Panc1 (cell line): ENCODE results near the gene CBX2. TPM values are rescaled to one million over a fixed set of nuclear protein-coding genes. Genes with fewer than 3 reads are reported as not detected.
"Not testable (repeated sequence)": the region's sequence is repeated elsewhere in the genome, so short reads cannot be mapped to it uniquely, and the experiment has no call there.

Source experiments
- ATAC-seq: fragments of 200-7000 bp; cut with Tn5 transposase; 2 replicates; pipeline ENCODE4 v1.9.1; 2020; ENCODE audit warnings: mild to moderate bottlenecking, moderate library complexity
- BruUV-seq: library from RNA; stranded (reverse); fragments of 400-500 nt; replicated peaks from 2 replicates; lab custom pipeline; 2021; lab: Mats Ljungman, UMichigan
- CTCF ChIA-PET: fragments of 300-600 bp; sonication (Branson Sonifier 250); formaldehyde crosslinking; loops from one replicate; lab custom pipeline; 2022; ENCODE audit warnings: antibody characterized with exemption; lab: Charles Lee
- POLR2A ChIA-PET: fragments of 300-600 bp; sonication (Branson Sonifier 250); formaldehyde crosslinking; loops from one replicate; lab custom pipeline; 2022; ENCODE audit warnings: antibody characterized with exemption; lab: Charles Lee
- DNase-seq: peaks from one replicate; pipeline ENCODE4 v3.0.0-alpha.2; 2010; ENCODE audit warnings: low read depth, low spot score
- H3K27ac ChIP-seq: 2 replicates; pipeline ENCODE4 v1.5.1; 2011; ENCODE audit warnings: mild to moderate bottlenecking, low read length, inconsistent platforms
- H3K27me3 ChIP-seq: fragments of 200-500 bp; sonication (Bioruptor generic); 2 replicates; pipeline ENCODE4 v1.6.0; 2014; ENCODE audit warnings: low read length, inconsistent platforms; ENCODE audit not compliant: control insufficient read depth, insufficient read depth
- H3K36me3 ChIP-seq: fragments of 200-500 bp; sonication (Bioruptor generic); 2 replicates; pipeline ENCODE4 v1.5.1; 2014; ENCODE audit warnings: inconsistent platforms, mild to moderate bottlenecking, low read length, moderate library complexity; ENCODE audit not compliant: control insufficient read depth, insufficient read depth
- H3K4me1 ChIP-seq: 2 replicates; pipeline ENCODE4 v1.5.1; 2011; ENCODE audit warnings: inconsistent platforms, mild to moderate bottlenecking, low read length, moderate library complexity; ENCODE audit not compliant: control insufficient read depth, insufficient read depth
- H3K4me3 ChIP-seq, 2 experiments: 2 replicates each; pipeline ENCODE4 v1.5.1; 2011 to 2012; ENCODE audit warnings: low read depth in 2 of 2, low read length in 2 of 2, mild to moderate bottlenecking in 2 of 2, inconsistent platforms in 1 of 2, moderate library complexity in 1 of 2
- H3K9me3 ChIP-seq: fragments of 200-500 bp; sonication (Bioruptor generic); 2 replicates; pipeline ENCODE4 v1.5.1; 2014; ENCODE audit warnings: low read depth, mild to moderate bottlenecking, inconsistent platforms, low read length, moderate library complexity; ENCODE audit not compliant: control insufficient read depth, insufficient read depth
- POLR2AphosphoS5 ChIP-seq: IDR thresholded peaks from 2 replicates; pipeline ENCODE4 v1.6.1; 2012; ENCODE audit warnings: mild to moderate bottlenecking, low read depth, low read length, moderate library complexity
- REST ChIP-seq, 2 experiments: IDR thresholded peaks; 2 replicates each; pipeline ENCODE4 v1.6.1; 2011 to 2012; ENCODE audit warnings: low read depth in 2 of 2, control low read depth in 1 of 2, low read length in 1 of 2, mild to moderate bottlenecking in 1 of 2, moderate library complexity in 1 of 2; ENCODE audit not compliant: insufficient read depth in 1 of 2
- SIN3A ChIP-seq: IDR thresholded peaks from 2 replicates; pipeline ENCODE4 v1.6.1; 2012; ENCODE audit warnings: low read depth, mild to moderate bottlenecking, low read length, moderate library complexity, borderline replicate concordance; ENCODE audit not compliant: insufficient read depth
- TCF7L2 ChIP-seq: IDR thresholded peaks from 2 replicates; pipeline ENCODE4 v1.6.1; 2011; ENCODE audit warnings: mild to moderate bottlenecking, low read depth, low read length, inconsistent platforms
- in situ Hi-C: cut with HindIII; loops from 2 replicates; pipeline ENCODE4 v1.10.0; 2016; ENCODE audit warnings: low sequenced_read_pairs, low pct_unique_long_range_greater_than_20kb
- intact Hi-C: fragments of 100-400 bp; cut with micrococcal nuclease; formaldehyde crosslinking; loops from one replicate; pipeline ENCODE4 v1.10.0; 2022; ENCODE audit not compliant: unreplicated experiment
- total RNA-seq: library from RNA; stranded (reverse); gene quantifications from one replicate; pipeline ENCODE4 v1.2.1, GENCODE V29; 2021; ENCODE audit not compliant: unreplicated experiment
- TF ChIP-seq, protein P1 (sequence below): fragments of 450-650 bp; IDR thresholded peaks from 2 replicates; pipeline ENCODE4 v1.5.1; 2017; ENCODE audit warnings: mild to moderate bottlenecking

Gene CBX2
- total RNA-seq, 1 experiment from 2014 or later: 9.0 TPM

DNA sequence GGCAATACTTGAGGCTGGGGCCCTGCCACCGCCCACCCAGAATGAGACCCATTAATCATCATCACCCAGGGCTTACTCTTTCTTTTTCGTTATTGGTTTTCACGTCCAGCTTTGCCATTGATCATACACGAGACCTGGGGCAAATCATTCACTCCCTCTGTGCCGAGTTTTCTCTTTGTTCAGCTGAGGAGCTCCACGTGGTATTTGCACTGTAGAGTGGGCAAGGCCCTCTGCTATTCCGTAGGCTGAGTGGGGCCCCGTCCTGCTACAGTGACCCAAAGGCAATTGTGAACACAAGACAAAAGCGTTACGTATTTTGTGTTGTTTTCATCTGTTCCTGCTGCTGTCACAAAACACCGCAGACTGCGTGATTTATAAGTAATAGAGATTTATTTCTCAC, 23.6 kb upstream of the CBX2 start:
- Histone ChIP-seq H3K27me3 (no peaks in the 10 kb centered on the region), H3K4me3 (no peak overlapping the region), H3K27ac (no peak overlapping the region), H3K9me3 (no peaks in the 10 kb centered on the region), H3K4me1 (no peaks in the 10 kb centered on the region), H3K36me3 (no peaks in the 10 kb centered on the region)
- in situ Hi-C loops: no loop called here
- no TSS peak for BruUV-seq
- POLR2A ChIA-PET: interaction anchor here (0.7 kb wide), 1 partner anchor 131 kb away, joined by 5 read pairs; no protein-coding TSS in a partner anchor
- TF ChIP-seq SIN3A: no peak
- no peak for TF ChIP-seq POLR2AphosphoS5
- TF ChIP-seq REST (IDR thresholded peaks at IDR 0.05; ENCODE audit: insufficient read depth in 1 of 2, low read depth in 2 of 2, low read length in 1 of 2): no peak
- TF ChIP-seq TCF7L2: no peak
- TF ChIP-seq, protein P1, sequence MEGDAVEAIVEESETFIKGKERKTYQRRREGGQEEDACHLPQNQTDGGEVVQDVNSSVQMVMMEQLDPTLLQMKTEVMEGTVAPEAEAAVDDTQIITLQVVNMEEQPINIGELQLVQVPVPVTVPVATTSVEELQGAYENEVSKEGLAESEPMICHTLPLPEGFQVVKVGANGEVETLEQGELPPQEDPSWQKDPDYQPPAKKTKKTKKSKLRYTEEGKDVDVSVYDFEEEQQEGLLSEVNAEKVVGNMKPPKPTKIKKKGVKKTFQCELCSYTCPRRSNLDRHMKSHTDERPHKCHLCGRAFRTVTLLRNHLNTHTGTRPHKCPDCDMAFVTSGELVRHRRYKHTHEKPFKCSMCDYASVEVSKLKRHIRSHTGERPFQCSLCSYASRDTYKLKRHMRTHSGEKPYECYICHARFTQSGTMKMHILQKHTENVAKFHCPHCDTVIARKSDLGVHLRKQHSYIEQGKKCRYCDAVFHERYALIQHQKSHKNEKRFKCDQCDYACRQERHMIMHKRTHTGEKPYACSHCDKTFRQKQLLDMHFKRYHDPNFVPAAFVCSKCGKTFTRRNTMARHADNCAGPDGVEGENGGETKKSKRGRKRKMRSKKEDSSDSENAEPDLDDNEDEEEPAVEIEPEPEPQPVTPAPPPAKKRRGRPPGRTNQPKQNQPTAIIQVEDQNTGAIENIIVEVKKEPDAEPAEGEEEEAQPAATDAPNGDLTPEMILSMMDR: no peak
- DNase-seq (no peak), ATAC-seq (no peak)
- CTCF ChIA-PET: interaction anchor here (0.7 kb wide), 1 partner anchor 47 kb away, joined by 9 read pairs; no protein-coding TSS in a partner anchor
- intact Hi-C loops: no loop called here

DNA sequence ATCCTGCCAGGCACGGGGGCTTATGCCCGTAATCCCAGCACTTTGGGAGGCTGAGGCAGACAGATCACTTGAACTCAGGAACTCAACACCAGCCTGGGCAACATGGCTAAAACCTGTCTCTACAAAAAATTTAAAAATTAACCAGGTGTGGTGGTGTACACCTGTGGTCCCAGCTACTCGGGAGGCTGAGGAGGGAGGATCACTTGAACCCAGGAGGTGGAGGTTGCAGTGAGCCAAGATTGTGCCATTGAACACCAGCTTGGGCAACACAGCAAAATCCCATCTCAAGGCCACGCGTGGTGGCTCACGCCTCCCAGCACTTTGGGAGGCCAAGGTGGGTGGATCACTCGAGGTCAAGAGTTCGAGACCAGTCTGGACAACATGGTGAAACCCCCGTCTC, 23.0 kb upstream of the CBX2 start:
- intact Hi-C loops, DNase-seq, H3K36me3 ChIP-seq, H3K4me1 ChIP-seq, H3K27me3 ChIP-seq, H3K9me3 ChIP-seq, ATAC-seq, CTCF ChIA-PET, H3K4me3 ChIP-seq, H3K27ac ChIP-seq, BruUV-seq, in situ Hi-C loops: not testable (repeated sequence)
- POLR2A ChIA-PET: interaction anchor here (0.7 kb wide), 1 partner anchor 132 kb away, joined by 5 read pairs; no protein-coding TSS in a partner anchor

GRCh38 chr17:79755591-79755990, 22.4 kb upstream of the CBX2 start:
- CTCF ChIA-PET: no interaction called here
- Histone ChIP-seq H3K27me3 (no peaks in the 10 kb centered on the region), H3K4me1 (no peaks in the 10 kb centered on the region), H3K36me3 (no peaks in the 10 kb centered on the region), H3K27ac (no peak overlapping the region), H3K9me3 (no peaks in the 10 kb centered on the region), H3K4me3 (no peak overlapping the region)
- in situ Hi-C loops: no loop called here
- POLR2A ChIA-PET: no interaction called here
- DNase-seq (no peak), ATAC-seq (no peak)
- BruUV-seq: no TSS peak
- intact Hi-C loops: no loop called here
- TF ChIP-seq SIN3A (no peak), POLR2AphosphoS5 (no peak), REST (IDR thresholded peaks at IDR 0.05; ENCODE audit: insufficient read depth in 1 of 2, low read depth in 2 of 2, low read length in 1 of 2) (no peak), TCF7L2 (no peak)
- TF ChIP-seq, protein P1: no peak
